Activated CD8-positive, alpha-beta memory T cell treated with anti-CD3 and anti-CD28 coated beads for 4 hours (primary cell): Measurements from ENCODE around the gene ITIH5.
"Not testable (repeated sequence)": the region's sequence is repeated elsewhere in the genome, so short reads cannot be mapped to it uniquely, and the experiment has no call there.

Experiments
- DNase-seq, 2 donors: peaks; one replicate each; pipeline ENCODE4 v3.0.0-alpha.2; 2020; ENCODE audit warnings: low read depth in 2 of 2

Gene ITIH5

GRCh38 chr10:7666253-7667023, at the start of gene ITIH5:
TSS of gene ITIH5 (minus strand) at chr10:7666966. CDS start at chr10:7666892, 74 bp downstream.
- no peak for DNase-seq

GRCh38 chr10:7715515-7715914, 48.7 kb upstream of the ITIH5 start:
- no peak for DNase-seq

- DNase-seq: not testable (repeated sequence)
Observed at GRCh38 chr10:7711075-7711474, 44.3 kb upstream of the ITIH5 start.

GRCh38 chr10:7710446-7710845, 43.7 kb upstream of the ITIH5 start:
- no peak for DNase-seq

GRCh38 chr10:7708832-7709231, 42.1 kb upstream of the ITIH5 start:
- DNase-seq: no peak

DNA sequence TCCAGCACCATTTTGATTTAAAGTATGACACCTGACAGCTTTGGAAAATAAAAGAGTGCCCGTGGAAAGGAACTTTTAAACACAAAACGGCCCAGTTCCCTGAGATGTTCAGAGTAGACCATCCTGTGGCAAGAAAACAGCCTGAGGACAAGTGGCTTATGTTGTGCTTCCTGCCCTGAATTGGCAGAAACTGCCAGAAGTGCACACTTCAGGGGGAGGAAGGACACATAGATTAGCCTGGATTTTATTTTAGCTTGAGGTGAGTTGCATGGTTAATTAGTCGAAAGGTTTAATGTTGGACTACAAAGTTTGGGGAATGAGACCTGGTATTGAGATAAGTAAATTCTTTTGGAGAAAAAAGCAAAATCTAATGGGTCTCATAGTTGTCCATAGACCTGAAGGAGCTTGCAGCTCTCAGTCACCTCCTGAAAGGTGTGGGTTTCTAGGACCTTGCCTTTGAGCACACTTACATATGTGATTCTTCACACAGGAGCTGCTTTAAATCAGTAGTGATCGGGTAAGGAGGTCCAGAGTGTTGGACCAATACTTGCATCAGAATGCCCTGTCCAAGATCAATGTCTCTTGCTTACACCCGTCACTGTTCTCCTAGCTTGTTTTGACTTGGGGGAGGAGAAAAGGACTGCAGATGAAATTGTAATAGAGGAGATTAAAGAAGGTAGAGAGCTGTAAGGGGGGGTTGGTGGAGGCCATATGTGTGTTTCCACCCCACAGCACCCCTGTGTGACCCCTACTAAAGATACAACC, 41.3 kb upstream of the ITIH5 start:
- no peak for DNase-seq

- DNase-seq: no peak
Observed at GRCh38 chr10:7707102-7707501, 40.3 kb upstream of the ITIH5 start.

DNA sequence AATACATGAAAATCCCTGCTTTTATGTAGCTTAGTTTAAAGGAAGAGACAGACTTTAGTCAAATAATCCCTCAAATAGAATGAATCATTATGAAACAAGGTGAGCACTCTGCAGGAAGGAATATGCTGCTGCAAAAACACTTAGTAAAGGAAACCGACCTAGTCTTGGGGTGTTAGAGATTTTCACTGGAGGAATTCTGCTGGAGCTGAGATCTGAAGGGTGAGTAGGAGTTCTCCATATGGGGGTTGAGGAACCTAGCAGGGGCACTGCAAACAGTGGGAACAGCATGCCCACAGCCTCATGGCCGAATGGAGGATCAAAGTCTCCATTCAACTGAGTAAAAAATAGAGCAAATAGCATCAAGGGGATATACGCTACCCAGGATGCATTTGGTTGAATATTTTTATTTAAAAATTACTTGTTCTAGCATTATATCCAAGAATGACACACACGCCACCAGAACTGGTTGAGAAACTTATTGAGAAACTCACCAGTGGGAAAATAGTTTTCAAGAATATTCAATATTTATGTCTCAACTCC, 39.8 kb upstream of the ITIH5 start:
- DNase-seq: no peak

DNA sequence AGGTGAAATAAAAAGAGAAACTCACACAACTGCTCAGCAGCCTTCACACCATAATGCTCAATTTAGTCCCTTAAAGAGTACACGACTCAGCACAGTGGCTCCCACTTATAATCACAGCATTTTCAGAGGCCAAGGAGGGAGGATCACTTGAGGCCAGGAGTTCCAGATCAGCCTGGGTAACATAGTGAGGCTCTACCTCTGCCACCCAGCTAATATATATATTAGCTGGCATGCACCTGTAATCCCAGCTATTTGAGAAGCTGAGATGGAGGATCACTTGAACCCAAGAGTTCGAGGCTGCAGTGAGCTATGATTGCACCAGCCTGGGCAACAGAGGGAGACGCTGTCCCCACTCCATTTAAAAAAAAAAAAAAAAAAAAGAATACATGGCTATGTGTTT, 38.6 kb upstream of the ITIH5 start:
- DNase-seq: no peak

DNA sequence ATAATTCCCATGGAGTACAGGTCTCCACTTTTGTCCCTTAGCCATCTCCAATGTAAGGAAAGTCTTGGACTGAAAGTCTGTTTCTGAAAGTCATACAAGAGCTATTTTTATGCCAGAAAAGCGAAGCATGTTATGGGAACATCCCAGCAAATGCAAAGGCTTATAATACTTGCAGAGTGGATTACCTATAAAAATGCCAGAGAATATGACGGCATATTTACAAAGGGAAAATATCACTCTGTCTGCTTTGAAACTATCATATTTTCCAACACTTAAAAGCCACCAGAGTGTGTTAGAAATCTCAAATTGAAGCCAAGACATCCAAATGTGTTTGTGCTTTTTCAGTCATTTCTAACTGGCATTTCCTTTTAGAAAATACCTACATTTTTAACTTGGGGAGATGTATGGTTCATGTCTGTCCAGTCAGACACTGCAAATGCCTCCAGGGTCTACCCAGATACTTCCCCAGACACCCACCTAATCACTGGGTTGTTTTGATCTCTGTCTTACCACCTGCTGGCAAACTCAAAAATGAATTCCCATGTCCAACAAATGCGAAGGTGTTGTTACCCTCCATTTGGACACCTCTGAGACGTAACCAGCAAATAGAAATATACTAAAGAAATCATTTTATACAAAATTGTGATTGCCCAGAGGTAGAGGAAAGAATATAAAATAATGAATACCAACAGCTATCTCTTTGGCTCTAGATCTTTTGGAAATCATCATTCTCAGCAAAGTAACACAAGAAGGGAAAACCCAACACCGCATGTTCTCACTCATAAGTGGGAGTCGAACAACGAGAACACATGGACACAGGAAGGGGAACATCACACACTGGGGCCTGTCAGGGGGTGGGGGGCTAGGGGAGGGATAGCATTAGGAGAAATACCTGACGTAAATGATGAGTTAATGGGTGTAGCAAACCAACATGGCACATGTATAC, 37.6 kb upstream of the ITIH5 start:
- DNase-seq: no peak

- no peak for DNase-seq
Observed at GRCh38 chr10:7703140-7703539, 36.4 kb upstream of the ITIH5 start, which contains the start of gene ITIH2. TSS of gene ITIH2 (plus strand) at chr10:7703316. CDS start at chr10:7703435, 119 bp downstream.

DNA sequence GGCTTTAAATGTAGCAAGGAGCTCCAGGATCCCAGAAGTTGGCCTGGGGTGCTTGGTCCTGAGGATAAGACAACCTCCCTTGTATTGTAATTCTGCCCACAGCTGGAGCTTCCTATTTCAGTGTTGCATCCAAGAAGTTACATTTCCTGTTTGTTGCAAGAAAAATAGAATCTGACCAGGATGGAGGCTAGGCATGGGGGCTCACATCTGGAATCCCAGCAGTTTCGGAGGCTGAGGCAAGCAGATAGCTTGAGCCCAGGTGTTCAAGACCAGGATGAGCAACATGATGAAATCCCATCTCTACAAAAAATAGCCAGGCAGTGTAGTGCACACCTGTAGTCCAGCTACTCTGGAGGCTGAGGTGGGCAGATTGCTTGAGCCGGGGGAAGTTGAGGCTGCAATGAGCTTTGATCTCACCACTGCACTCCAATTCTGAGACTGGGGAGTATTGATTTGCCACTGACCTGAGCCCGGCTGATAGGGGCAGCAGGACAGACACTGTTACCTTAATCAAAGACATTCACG, 35.6 kb upstream of the ITIH5 start:
- no peak for DNase-seq

- DNase-seq: no peak
Observed at GRCh38 chr10:7701158-7701742, 34.5 kb upstream of the ITIH5 start.

- no peak for DNase-seq
Observed at GRCh38 chr10:7700577-7701125, 33.9 kb upstream of the ITIH5 start.

- DNase-seq: no peak
Observed at GRCh38 chr10:7697426-7697825, 30.7 kb upstream of the ITIH5 start.

GRCh38 chr10:7696545-7696944, 29.8 kb upstream of the ITIH5 start:
- no peak for DNase-seq

DNA sequence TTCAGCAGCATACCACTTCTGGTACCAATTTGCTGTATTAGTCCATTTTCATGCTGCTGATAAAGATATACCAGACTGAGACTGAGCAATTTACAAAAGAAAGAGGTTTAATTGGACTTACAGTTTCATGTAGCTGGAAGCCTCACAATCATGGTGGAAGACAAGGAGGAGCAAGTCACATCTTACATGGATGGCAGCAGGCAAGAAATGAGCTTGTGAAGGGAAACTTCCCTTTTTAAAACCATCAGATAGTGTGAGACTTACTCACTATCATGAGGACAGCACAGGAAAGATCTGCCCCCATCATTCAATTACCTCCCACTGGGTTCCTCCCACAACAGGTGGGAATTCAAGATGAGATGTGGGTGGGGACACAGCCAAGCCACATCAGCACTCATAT, 26.4 kb upstream of the ITIH5 start:
- not testable (repeated sequence) for DNase-seq

GRCh38 chr10:7692368-7692767, 25.6 kb upstream of the ITIH5 start:
- DNase-seq: not testable (repeated sequence)

- not testable (repeated sequence) for DNase-seq
Observed at GRCh38 chr10:7690885-7691597, 24.3 kb upstream of the ITIH5 start.

- DNase-seq: no peak
Observed at GRCh38 chr10:7689591-7689990, 22.8 kb upstream of the ITIH5 start.
